KMS-11 (cell line): ENCODE measurements around the gene ISY1.
"Not testable (repeated sequence)": the region's sequence is repeated elsewhere in the genome, so short reads cannot be mapped to it uniquely, and the experiment has no call there.

Experiments used
- H2AFZ ChIP-seq: fragments of 200-600 bp; sonication (generic); 2 replicates; pipeline ENCODE4 v1.6.1; 2016; ENCODE audit warnings: antibody characterized with exemption, mixed run types, low read depth
- H3K27ac ChIP-seq: fragments of 200-600 bp; sonication (generic); 2 replicates; pipeline ENCODE4 v1.6.1; 2016; ENCODE audit warnings: mild to moderate bottlenecking, mixed run types
- H3K27me3 ChIP-seq: fragments of 200-600 bp; sonication (generic); 2 replicates; pipeline ENCODE4 v1.6.1; 2017; ENCODE audit warnings: mild to moderate bottlenecking, low read depth, mixed run types, moderate library complexity; ENCODE audit not compliant: insufficient read depth
- H3K36me3 ChIP-seq: fragments of 200-600 bp; sonication (generic); 2 replicates; pipeline ENCODE4 v1.6.1; 2017; ENCODE audit warnings: mild to moderate bottlenecking, mixed run types; ENCODE audit not compliant: insufficient read depth
- H3K4me1 ChIP-seq: fragments of 200-600 bp; sonication (generic); 2 replicates; pipeline ENCODE4 v1.6.1; 2016; ENCODE audit warnings: mild to moderate bottlenecking, low read depth, mixed run types; ENCODE audit not compliant: poor library complexity, severe bottlenecking
- H3K4me2 ChIP-seq: fragments of 200-600 bp; sonication (generic); 2 replicates; pipeline ENCODE4 v1.7.0; 2016; ENCODE audit warnings: mild to moderate bottlenecking, mixed run types
- H3K4me3 ChIP-seq: fragments of 200-600 bp; sonication (generic); IDR thresholded peaks from 2 replicates; pipeline ENCODE4 v1.6.1; 2017; ENCODE audit warnings: low read depth, low read length, mixed read lengths; ENCODE audit not compliant: insufficient read depth
- H3K79me2 ChIP-seq: fragments of 200-600 bp; sonication (generic); 2 replicates; pipeline ENCODE4 v1.6.1; 2016; ENCODE audit warnings: low read depth, mixed run types; ENCODE audit not compliant: insufficient read depth
- H3K9ac ChIP-seq: fragments of 200-600 bp; sonication (generic); 2 replicates; pipeline ENCODE4 v1.6.1; 2016; ENCODE audit warnings: mild to moderate bottlenecking, mixed run types
- H4K20me1 ChIP-seq: fragments of 200-600 bp; sonication (generic); 2 replicates; pipeline ENCODE4 v1.6.1; 2016; ENCODE audit warnings: mild to moderate bottlenecking, mixed run types; ENCODE audit not compliant: insufficient read depth
- CTCF ChIP-seq: fragments of 200-600 bp; sonication (generic); conservative IDR thresholded peaks from 2 replicates; pipeline ENCODE4 v1.6.1; 2017; ENCODE audit warnings: low read depth, mild to moderate bottlenecking, antibody characterized with exemption, low read length, moderate library complexity, mixed read lengths

The ISY1 gene

GRCh38 chr3:129116482-129116946 is 44.3 kb downstream of the ISY1 start:
- peaks cover 56% of the 10 kb centered on the region for H3K4me1 ChIP-seq
- peak overlapping the region; percentile 17; the same call in 1 of the 2 replicates for H3K4me2 ChIP-seq
- no peak overlapping the region for H3K9ac ChIP-seq
- no peaks in the 10 kb centered on the region for H3K27me3 ChIP-seq
- H4K20me1 ChIP-seq, result no peaks in the 10 kb centered on the region
- no peaks in the 10 kb centered on the region for H3K36me3 ChIP-seq
- no peak overlapping the region for H3K4me3 ChIP-seq
- no peak for TF ChIP-seq CTCF
- peaks cover 41% of the 10 kb centered on the region; the same call in 1 of the 2 replicates for H3K79me2 ChIP-seq
- no peak overlapping the region for H2AFZ ChIP-seq
- no peak overlapping the region for H3K27ac ChIP-seq

GRCh38 chr3:129114455-129114854 is 46.4 kb downstream of the ISY1 start:
- H3K79me2 ChIP-seq, result peaks cover 33% of the 10 kb centered on the region; the same call in 1 of the 2 replicates
- no peak overlapping the region for H3K9ac ChIP-seq
- TF ChIP-seq CTCF, result no peak
- H3K4me2 ChIP-seq, result no peak overlapping the region
- H4K20me1 ChIP-seq, result no peaks in the 10 kb centered on the region
- no peaks in the 10 kb centered on the region for H3K27me3 ChIP-seq
- H2AFZ ChIP-seq, result no peak overlapping the region
- no peak overlapping the region for H3K4me3 ChIP-seq
- H3K27ac ChIP-seq, result no peak overlapping the region
- peaks cover 57% of the 10 kb centered on the region for H3K4me1 ChIP-seq
- H3K36me3 ChIP-seq, result no peaks in the 10 kb centered on the region

- H3K79me2 ChIP-seq, result peaks cover 15% of the 10 kb centered on the region; the same call in 1 of the 2 replicates
- no peak overlapping the region for H2AFZ ChIP-seq
- no peak overlapping the region for H3K4me3 ChIP-seq
- H3K9ac ChIP-seq, result no peak overlapping the region
- H3K4me1 ChIP-seq, result peaks cover 37% of the 10 kb centered on the region
- no peaks in the 10 kb centered on the region for H3K36me3 ChIP-seq
- no peak overlapping the region for H3K27ac ChIP-seq
- no peak for TF ChIP-seq CTCF
- H3K4me2 ChIP-seq, result no peak overlapping the region
- H4K20me1 ChIP-seq, result no peaks in the 10 kb centered on the region
- no peaks in the 10 kb centered on the region for H3K27me3 ChIP-seq
These were observed 48.4 kb downstream of the ISY1 start for GRCh38 chr3:129112308-129113052.

GRCh38 chr3:129111076-129111780 is 49.6 kb downstream of the ISY1 start:
- not testable (repeated sequence) for H3K36me3 ChIP-seq, H3K27me3 ChIP-seq, H3K4me3 ChIP-seq, H2AFZ ChIP-seq, H4K20me1 ChIP-seq, H3K4me2 ChIP-seq, H3K79me2 ChIP-seq, H3K27ac ChIP-seq, H3K9ac ChIP-seq
- peaks cover 24% of the 10 kb centered on the region for H3K4me1 ChIP-seq
